ENCODE measurements around the gene BEND5. TPM values are rescaled to one million over a fixed set of nuclear protein-coding genes. Genes with fewer than 3 reads are reported as not detected.

Gene BEND5
- total RNA-seq, 4 donors from 2014 or later = 4.1 to 13.9 (median 8.1) TPM

- H3K36me3 ChIP-seq = no peaks in the 10 kb centered on the region
- DNase-seq = no peak
- intact Hi-C loops (cut with DNase I; ENCODE audit: low total_unique reads) = no loop called here
- H3K27me3 ChIP-seq = no peaks in the 10 kb centered on the region
- no peak for TF ChIP-seq POLR2A (IDR thresholded peaks at IDR 0.05)
- TF ChIP-seq CTCF (IDR thresholded peaks at IDR 0.05) = no peak
- H3K4me3 ChIP-seq = no peak overlapping the region
- H3K9me3 ChIP-seq = no peaks in the 10 kb centered on the region
- no peaks in the 10 kb centered on the region for H3K4me1 ChIP-seq
- H3K27ac ChIP-seq = no peak overlapping the region
Measured at GRCh38 chr1:48771561-48771960, 5.1 kb downstream of the BEND5 start.

GRCh38 chr1:48767975-48768510 is 8.6 kb downstream of the BEND5 start:
- TF ChIP-seq CTCF (IDR thresholded peaks at IDR 0.05) = no peak
- TF ChIP-seq POLR2A (IDR thresholded peaks at IDR 0.05) = no peak
- H3K4me1 ChIP-seq = no peaks in the 10 kb centered on the region
- H3K27ac ChIP-seq = no peak overlapping the region
- no peak for DNase-seq
- H3K4me3 ChIP-seq = no peak overlapping the region
- H3K36me3 ChIP-seq = no peaks in the 10 kb centered on the region
- no peaks in the 10 kb centered on the region for H3K9me3 ChIP-seq
- no peaks in the 10 kb centered on the region for H3K27me3 ChIP-seq
- intact Hi-C loops (cut with DNase I; ENCODE audit: low total_unique reads) = no loop called here

GRCh38 chr1:48765335-48765734 is 11.4 kb downstream of the BEND5 start:
- Histone ChIP-seq H3K27me3 (no peaks in the 10 kb centered on the region), H3K4me3 (no peak overlapping the region), H3K36me3 (no peaks in the 10 kb centered on the region), H3K4me1 (no peaks in the 10 kb centered on the region), H3K27ac (no peak overlapping the region), H3K9me3 (no peaks in the 10 kb centered on the region)
- DNase-seq = no peak
- intact Hi-C loops (cut with DNase I; ENCODE audit: low total_unique reads) = no loop called here
- TF ChIP-seq CTCF (IDR thresholded peaks at IDR 0.05) (no peak), POLR2A (IDR thresholded peaks at IDR 0.05) (no peak)

- Histone ChIP-seq H3K4me1 (no peaks in the 10 kb centered on the region), H3K27ac (no peak overlapping the region), H3K4me3 (no peak overlapping the region), H3K9me3 (no peaks in the 10 kb centered on the region), H3K27me3 (no peaks in the 10 kb centered on the region), H3K36me3 (no peaks in the 10 kb centered on the region)
- TF ChIP-seq POLR2A (IDR thresholded peaks at IDR 0.05) (no peak), CTCF (IDR thresholded peaks at IDR 0.05) (no peak)
- DNase-seq = no peak
- intact Hi-C loops (cut with DNase I; ENCODE audit: low total_unique reads) = no loop called here
Measured at GRCh38 chr1:48761986-48762385, 14.7 kb downstream of the BEND5 start.

GRCh38 chr1:48761411-48761810 is 15.3 kb downstream of the BEND5 start:
- DNase-seq = no peak
- Histone ChIP-seq H3K4me3 (no peak overlapping the region), H3K4me1 (no peaks in the 10 kb centered on the region), H3K9me3 (no peaks in the 10 kb centered on the region), H3K36me3 (no peaks in the 10 kb centered on the region), H3K27ac (no peak overlapping the region), H3K27me3 (no peaks in the 10 kb centered on the region)
- intact Hi-C loops (cut with DNase I; ENCODE audit: low total_unique reads) = no loop called here
- TF ChIP-seq CTCF (IDR thresholded peaks at IDR 0.05) (no peak), POLR2A (IDR thresholded peaks at IDR 0.05) (no peak)
